Activated CD8-positive, alpha-beta T cell treated with anti-CD3 and anti-CD28 coated beads for 36 hours (primary cell): ENCODE data around the gene PTER. TPM values are rescaled to one million over a fixed set of nuclear protein-coding genes. Genes with fewer than 3 reads are reported as not detected.

Source experiments
- ATAC-seq: fragments of 200-7000 bp; cut with Tn5 transposase; one replicate; pipeline ENCODE4 v1.10.0; 2021; ENCODE audit warnings: mild to moderate bottlenecking, moderate library complexity
- CTCF ChIA-PET: fragments of 350-600 bp; sonication (Branson Sonifier 250); formaldehyde crosslinking; loops from one replicate; lab custom pipeline; 2021; ENCODE audit warnings: antibody characterized with exemption; lab: Charles Lee
- POLR2A ChIA-PET: fragments of 350-600 bp; sonication (Branson Sonifier 250); formaldehyde crosslinking; loops from one replicate; lab custom pipeline; 2021; ENCODE audit warnings: antibody characterized with exemption; lab: Charles Lee
- DNase-seq: peaks from one replicate; pipeline ENCODE4 v3.0.0-alpha.2; 2020
- H3K27ac Mint-ChIP-seq: one replicate; pipeline ENCODE4 v1.8.0; 2021; ENCODE audit warnings: mild to moderate bottlenecking, mixed read lengths
- H3K27me3 Mint-ChIP-seq: one replicate; pipeline ENCODE4 v1.8.0; 2021; ENCODE audit warnings: mixed read lengths
- H3K36me3 Mint-ChIP-seq: one replicate; pipeline ENCODE4 v1.8.0; 2021; ENCODE audit warnings: low read depth, mixed read lengths
- H3K4me1 Mint-ChIP-seq: one replicate; pipeline ENCODE4 v1.8.0; 2021; ENCODE audit warnings: low read depth, mixed read lengths
- H3K4me3 Mint-ChIP-seq: one replicate; pipeline ENCODE4 v1.8.0; 2021; ENCODE audit warnings: mild to moderate bottlenecking, moderate library complexity, mixed read lengths
- H3K9me3 Mint-ChIP-seq: one replicate; pipeline ENCODE4 v1.8.0; 2021; ENCODE audit warnings: mixed read lengths
- intact Hi-C: fragments of 100-400 bp; cut with micrococcal nuclease; formaldehyde crosslinking; loops from one replicate; pipeline ENCODE4 v1.10.0; 2022
- total RNA-seq, 2 experiments: library from RNA; stranded (reverse); gene quantifications; one replicate each; pipeline ENCODE4 v1.2.3, GENCODE V29; 2021
- TF ChIP-seq, protein P1 (sequence below): fragments of 200-600 bp; IDR thresholded peaks from one replicate; pipeline ENCODE4 v1.8.0; 2022; ENCODE audit warnings: antibody characterized with exemption, mild to moderate bottlenecking

PTER gene, protein sequence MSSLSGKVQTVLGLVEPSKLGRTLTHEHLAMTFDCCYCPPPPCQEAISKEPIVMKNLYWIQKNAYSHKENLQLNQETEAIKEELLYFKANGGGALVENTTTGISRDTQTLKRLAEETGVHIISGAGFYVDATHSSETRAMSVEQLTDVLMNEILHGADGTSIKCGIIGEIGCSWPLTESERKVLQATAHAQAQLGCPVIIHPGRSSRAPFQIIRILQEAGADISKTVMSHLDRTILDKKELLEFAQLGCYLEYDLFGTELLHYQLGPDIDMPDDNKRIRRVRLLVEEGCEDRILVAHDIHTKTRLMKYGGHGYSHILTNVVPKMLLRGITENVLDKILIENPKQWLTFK
- 10 to 100 TPM; 22.1 to 23.3 TPM for total RNA-seq

- ChIA-PET POLR2A (interaction anchor here (0.8 to 1.7 kb wide), 6 partner anchors 10 to 375 kb away, joined by 3 to 5 read pairs (median 3); partner anchors contain the start of gene C1QL3), CTCF (no interaction called here)
- TF ChIP-seq, protein P1, sequence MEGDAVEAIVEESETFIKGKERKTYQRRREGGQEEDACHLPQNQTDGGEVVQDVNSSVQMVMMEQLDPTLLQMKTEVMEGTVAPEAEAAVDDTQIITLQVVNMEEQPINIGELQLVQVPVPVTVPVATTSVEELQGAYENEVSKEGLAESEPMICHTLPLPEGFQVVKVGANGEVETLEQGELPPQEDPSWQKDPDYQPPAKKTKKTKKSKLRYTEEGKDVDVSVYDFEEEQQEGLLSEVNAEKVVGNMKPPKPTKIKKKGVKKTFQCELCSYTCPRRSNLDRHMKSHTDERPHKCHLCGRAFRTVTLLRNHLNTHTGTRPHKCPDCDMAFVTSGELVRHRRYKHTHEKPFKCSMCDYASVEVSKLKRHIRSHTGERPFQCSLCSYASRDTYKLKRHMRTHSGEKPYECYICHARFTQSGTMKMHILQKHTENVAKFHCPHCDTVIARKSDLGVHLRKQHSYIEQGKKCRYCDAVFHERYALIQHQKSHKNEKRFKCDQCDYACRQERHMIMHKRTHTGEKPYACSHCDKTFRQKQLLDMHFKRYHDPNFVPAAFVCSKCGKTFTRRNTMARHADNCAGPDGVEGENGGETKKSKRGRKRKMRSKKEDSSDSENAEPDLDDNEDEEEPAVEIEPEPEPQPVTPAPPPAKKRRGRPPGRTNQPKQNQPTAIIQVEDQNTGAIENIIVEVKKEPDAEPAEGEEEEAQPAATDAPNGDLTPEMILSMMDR = no peak
- intact Hi-C loops = no loop called here
- peak; percentile 99 for DNase-seq
- H3K27me3 Mint-ChIP-seq = no peaks in the 10 kb centered on the region
- H3K4me3 Mint-ChIP-seq = peak within 1 kb of the TSS; percentile 93
- H3K27ac Mint-ChIP-seq = peak within 1 kb of the TSS; percentile 93
- H3K36me3 Mint-ChIP-seq = peaks cover 40% of the 10 kb centered on the region
- peaks cover 45% of the 10 kb centered on the region for H3K4me1 Mint-ChIP-seq
- H3K9me3 Mint-ChIP-seq = no peaks in the 10 kb centered on the region
- peak; percentile 99 for ATAC-seq
These were observed at the start of gene PTER for GRCh38 chr10:16436758-16437539. Gene PTER, plus strand, starts transcription at chr10:16437010. Its CDS starts 47,375 bp downstream, at chr10:16484385.

- POLR2A ChIA-PET = no interaction called here
- Mint-ChIP-seq H3K4me3 (no peak overlapping the region), H3K27ac (no peak overlapping the region), H3K36me3 (no peaks in the 10 kb centered on the region), H3K9me3 (no peaks in the 10 kb centered on the region), H3K4me1 (no peaks in the 10 kb centered on the region), H3K27me3 (no peaks in the 10 kb centered on the region)
- TF ChIP-seq, protein P1 = no peak
- CTCF ChIA-PET = no interaction called here
- intact Hi-C loops = no loop called here
- DNase-seq (no peak), ATAC-seq (no peak)
These were observed 44.2 kb upstream of the PTER start for GRCh38 chr10:16392531-16393069.

DNA sequence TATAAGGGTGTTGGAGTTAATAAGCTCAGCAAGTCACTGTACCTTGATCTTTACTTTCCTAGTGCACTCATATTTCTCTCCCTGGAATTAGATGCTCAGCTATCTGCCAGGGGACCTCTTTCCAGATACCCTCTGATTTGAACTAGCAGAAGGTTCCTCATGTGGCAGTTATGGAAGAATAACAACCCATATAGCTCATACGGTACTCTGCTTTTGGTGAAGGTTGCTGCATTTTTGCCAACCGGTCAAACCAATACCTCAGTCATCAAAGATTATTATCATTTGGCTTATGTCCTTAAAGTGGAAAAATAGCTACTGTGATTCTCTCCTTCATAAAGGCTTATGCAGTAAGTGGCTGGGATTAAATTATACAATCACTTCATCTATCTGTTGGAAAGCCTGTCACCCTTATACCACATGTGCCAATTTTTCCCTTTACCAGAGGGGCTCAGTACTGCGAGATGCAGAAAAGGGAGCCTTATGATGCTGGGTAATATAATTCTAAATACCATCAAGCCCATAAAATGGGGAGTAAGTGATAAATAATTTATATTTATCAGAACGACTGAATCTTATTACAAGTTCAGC, 43.4 kb upstream of the PTER start:
- POLR2A ChIA-PET = no interaction called here
- CTCF ChIA-PET = no interaction called here
- DNase-seq (no peak), ATAC-seq (no peak)
- Mint-ChIP-seq H3K27me3 (no peaks in the 10 kb centered on the region), H3K27ac (no peak overlapping the region), H3K36me3 (no peaks in the 10 kb centered on the region), H3K4me1 (no peaks in the 10 kb centered on the region), H3K9me3 (no peaks in the 10 kb centered on the region), H3K4me3 (no peak overlapping the region)
- TF ChIP-seq, protein P1 = no peak
- intact Hi-C loops = no loop called here

GRCh38 chr10:16401416-16401815, 35.4 kb upstream of the PTER start:
- no peaks in the 10 kb centered on the region for H3K36me3 Mint-ChIP-seq
- no peaks in the 10 kb centered on the region for H3K4me1 Mint-ChIP-seq
- no peaks in the 10 kb centered on the region for H3K27me3 Mint-ChIP-seq
- ATAC-seq = no peak
- no peak overlapping the region for H3K27ac Mint-ChIP-seq
- intact Hi-C loops = no loop called here
- DNase-seq = no peak
- ChIA-PET CTCF (no interaction called here), POLR2A (no interaction called here)
- H3K4me3 Mint-ChIP-seq = no peak overlapping the region
- TF ChIP-seq, protein P1 = no peak
- no peaks in the 10 kb centered on the region for H3K9me3 Mint-ChIP-seq
